GM03348 (cell line): ENCODE results near the gene MAP3K5.

Experiments used
- DNase-seq: peaks from one replicate; pipeline ENCODE4 v3.0.0; 2012; ENCODE audit warnings: low spot score

MAP3K5 gene

GRCh38 chr6:136749359-136749997 is 42.8 kb downstream of the MAP3K5 start:
- DNase-seq, result no peak

GRCh38 chr6:136747507-136747906 is 44.8 kb downstream of the MAP3K5 start:
- DNase-seq, result no peak

GRCh38 chr6:136745300-136745699 is 47.0 kb downstream of the MAP3K5 start:
- no peak for DNase-seq

GRCh38 chr6:136744889-136745288 is 47.4 kb downstream of the MAP3K5 start:
- DNase-seq, result no peak

- no peak for DNase-seq
Measured at GRCh38 chr6:136742125-136742524, 50.2 kb downstream of the MAP3K5 start.

GRCh38 chr6:136740050-136740974 is 52.0 kb downstream of the MAP3K5 start:
- DNase-seq, result no peak

GRCh38 chr6:136739501-136739900 is 52.8 kb downstream of the MAP3K5 start:
- no peak for DNase-seq

GRCh38 chr6:136739071-136739470 is 53.2 kb downstream of the MAP3K5 start:
- no peak for DNase-seq

- DNase-seq, result no peak
Measured at GRCh38 chr6:136738692-136739057, 53.6 kb downstream of the MAP3K5 start.

- peak; percentile 53 for DNase-seq
Measured at GRCh38 chr6:136737871-136738691, 54.2 kb downstream of the MAP3K5 start.

- DNase-seq, result no peak
Measured at GRCh38 chr6:136737374-136737844, 54.9 kb downstream of the MAP3K5 start.

GRCh38 chr6:136736281-136736960 is 55.9 kb downstream of the MAP3K5 start:
- DNase-seq, result no peak

GRCh38 chr6:136734977-136735376 is 57.3 kb downstream of the MAP3K5 start:
- no peak for DNase-seq

- no peak for DNase-seq
Measured at GRCh38 chr6:136732889-136733288, 59.4 kb downstream of the MAP3K5 start.

- DNase-seq, result no peak
Measured at GRCh38 chr6:136729832-136730231, 62.4 kb downstream of the MAP3K5 start.

GRCh38 chr6:136728976-136729515 is 63.2 kb downstream of the MAP3K5 start:
- no peak for DNase-seq

GRCh38 chr6:136728033-136728939 is 64.0 kb downstream of the MAP3K5 start:
- DNase-seq, result no peak

GRCh38 chr6:136726837-136727557 is 65.3 kb downstream of the MAP3K5 start:
- DNase-seq, result no peak

GRCh38 chr6:136725124-136725523 is 67.2 kb downstream of the MAP3K5 start:
- no peak for DNase-seq

GRCh38 chr6:136723780-136724179 is 68.5 kb downstream of the MAP3K5 start:
- no peak for DNase-seq
